H1 (cell line): ENCODE data around the gene IFI27L1. TPM values are rescaled to one million over a fixed set of nuclear protein-coding genes. Genes with fewer than 3 reads are reported as not detected.

Experiments
- CTCF ChIA-PET: fragments of 300-600 bp; sonication (Branson Sonifier 250); formaldehyde crosslinking; loops from one replicate; lab custom pipeline; 2021; ENCODE audit not compliant: partially characterized antibody; lab: Charles Lee
- POLR2A ChIA-PET: fragments of 300-600 bp; sonication (Branson Sonifier 250); formaldehyde crosslinking; loops from one replicate; lab custom pipeline; 2021; ENCODE audit warnings: inconsistent platforms; ENCODE audit not compliant: partially characterized antibody; lab: Charles Lee
- DNase-seq, 2 experiments: peaks; one replicate each; pipeline versions ENCODE4 v3.0.0 to v3.0.0-alpha.2; 2010 to 2022; ENCODE audit warnings: low spot score in 2 of 2, low read depth in 1 of 2, mixed read lengths in 1 of 2
- FAIRE-seq: peaks from 2 replicates; lab custom pipeline; 2011; peaks lifted over from hg19 to GRCh38; lab: Jason Lieb, UNC
- H2AFZ ChIP-seq: 2 replicates; pipeline ENCODE4 v1.8.1; 2012; ENCODE audit warnings: low read length, inconsistent platforms
- H2AK5ac ChIP-seq: 2 replicates; pipeline ENCODE4 v1.6.1; 2013; ENCODE audit warnings: low read depth, low read length
- H2BK120ac ChIP-seq: replicated peaks from 2 replicates; pipeline ENCODE3; 2013; ENCODE audit warnings: low read depth, low read length, inconsistent platforms
- H2BK12ac ChIP-seq: 2 replicates; pipeline ENCODE4 v1.6.1; 2013; ENCODE audit warnings: low read depth, low read length
- H2BK15ac ChIP-seq: 2 replicates; pipeline ENCODE4 v1.6.1; 2013; ENCODE audit warnings: low read length
- H2BK20ac ChIP-seq: 2 replicates; pipeline ENCODE4 v1.6.1; 2013; ENCODE audit warnings: low read length
- H2BK5ac ChIP-seq: 2 replicates; pipeline ENCODE4 v1.6.1; 2013; ENCODE audit warnings: low read depth, low read length
- H3K14ac ChIP-seq: 2 replicates; pipeline ENCODE4 v1.6.1; 2013; ENCODE audit warnings: inconsistent platforms; ENCODE audit not compliant: insufficient read length
- H3K18ac ChIP-seq: 2 replicates; pipeline ENCODE4 v1.6.1; 2013; ENCODE audit warnings: low read length; ENCODE audit errors: extremely low read depth
- H3K23ac ChIP-seq: 2 replicates; pipeline ENCODE4 v1.6.1; 2013; ENCODE audit warnings: inconsistent platforms; ENCODE audit not compliant: insufficient read length
- H3K23me2 ChIP-seq: 2 replicates; pipeline ENCODE4 v1.6.1; 2013; ENCODE audit warnings: low read depth, low read length
- H3K27ac ChIP-seq: 2 replicates; pipeline ENCODE4 v1.6.1; 2011; ENCODE audit warnings: low read depth, low read length, inconsistent platforms
- H3K27me3 ChIP-seq, 4 experiments: replicated peaks in 1 of 4; 1 replicate in 1 of 4; 2 replicates in 3 of 4; pipeline versions ENCODE4 v1.6.1 to v1.8.1; 2011 to 2013; ENCODE audit warnings: low read length in 3 of 4, mild to moderate bottlenecking in 3 of 4, inconsistent platforms in 2 of 4, mixed read lengths in 2 of 4, moderate library complexity in 1 of 4; ENCODE audit not compliant: control insufficient read depth in 3 of 4, insufficient read depth in 3 of 4; ENCODE audit errors: extremely low read depth in 1 of 4
- H3K36me3 ChIP-seq, 4 experiments: 2 replicates each; pipeline versions ENCODE4 v1.6.1 to v1.8.1; 2011 to 2013; ENCODE audit warnings: mild to moderate bottlenecking in 4 of 4, low read length in 3 of 4, moderate library complexity in 2 of 4, control low read depth in 1 of 4, inconsistent platforms in 1 of 4; ENCODE audit not compliant: insufficient read depth in 4 of 4, control insufficient read depth in 2 of 4
- H3K4ac ChIP-seq: replicated peaks from 2 replicates; pipeline ENCODE3; 2013; ENCODE audit warnings: low read length, low read depth, mixed read lengths, inconsistent platforms; ENCODE audit not compliant: insufficient read length
- H3K4me1 ChIP-seq, 4 experiments: replicated peaks in 1 of 4; 1 replicate in 1 of 4; 2 replicates in 3 of 4; pipeline versions ENCODE4 v1.6.1 to v1.8.1; 2011 to 2013; ENCODE audit warnings: low read length in 3 of 4, inconsistent platforms in 2 of 4, mixed read lengths in 1 of 4; ENCODE audit not compliant: insufficient read depth in 4 of 4, control insufficient read depth in 3 of 4
- H3K4me2 ChIP-seq, 2 experiments: 2 replicates each; pipeline versions ENCODE4 v1.6.1 to v1.8.1; 2011 to 2013; ENCODE audit warnings: low read depth in 2 of 2, low read length in 2 of 2, control low read depth in 1 of 2, inconsistent platforms in 1 of 2, mild to moderate bottlenecking in 1 of 2; ENCODE audit not compliant: insufficient read depth in 1 of 2
- H3K4me3 ChIP-seq, 4 experiments: fragments of 200-600, 300-600 bp in 1 of 4; sonication (generic), shearing (Covaris generic), sonication (Bioruptor Twin) in 1 of 4; 2 replicates each; pipeline versions ENCODE4 v1.5.1 to v1.8.1; 2011 to 2016; ENCODE audit warnings: low read length in 4 of 4, low read depth in 3 of 4, control low read depth in 2 of 4, inconsistent platforms in 2 of 4, mild to moderate bottlenecking in 2 of 4, mixed read lengths in 1 of 4, moderate library complexity in 1 of 4; ENCODE audit not compliant: insufficient read depth in 2 of 4; ENCODE audit errors: extremely low read depth in 1 of 4
- H3K56ac ChIP-seq: replicated peaks from 2 replicates; pipeline ENCODE3; 2013; ENCODE audit warnings: low read depth, mild to moderate bottlenecking, mixed read lengths, low read length, inconsistent platforms; ENCODE audit not compliant: insufficient read length
- H3K79me1 ChIP-seq: 2 replicates; pipeline ENCODE4 v1.6.1; 2013; ENCODE audit warnings: low read depth, low read length, control low read depth
- H3K79me2 ChIP-seq, 2 experiments: 2 replicates each; pipeline versions ENCODE4 v1.6.1 to v1.8.1; 2012 to 2013; ENCODE audit warnings: low read length in 2 of 2, mild to moderate bottlenecking in 2 of 2, inconsistent platforms in 1 of 2; ENCODE audit not compliant: insufficient read depth in 2 of 2, control insufficient read depth in 1 of 2
- H3K9ac ChIP-seq, 4 experiments: replicated peaks in 1 of 4; 1 replicate in 1 of 4; 2 replicates in 3 of 4; pipeline versions ENCODE4 v1.6.1 to v1.8.1; 2011 to 2013; ENCODE audit warnings: low read depth in 3 of 4, low read length in 3 of 4, control low read depth in 2 of 4, mild to moderate bottlenecking in 2 of 4, moderate library complexity in 2 of 4, inconsistent platforms in 1 of 4; ENCODE audit errors: extremely low read depth in 1 of 4
- H3K9me3 ChIP-seq, 2 experiments: 2 replicates each; pipeline versions ENCODE4 v1.6.1 to v1.8.1; 2012 to 2013; ENCODE audit warnings: mild to moderate bottlenecking in 2 of 2, moderate library complexity in 2 of 2, control low read depth in 1 of 2, inconsistent platforms in 1 of 2, low read depth in 1 of 2, low read length in 1 of 2, mixed read lengths in 1 of 2; ENCODE audit not compliant: insufficient read depth in 2 of 2
- H4K20me1 ChIP-seq, 2 experiments: replicated peaks in 1 of 2; 2 replicates each; pipeline versions ENCODE3 to v1.8.1; 2011 to 2013; ENCODE audit warnings: inconsistent platforms in 2 of 2, low read length in 2 of 2, mild to moderate bottlenecking in 1 of 2; ENCODE audit not compliant: insufficient read depth in 2 of 2, control insufficient read depth in 1 of 2
- H4K5ac ChIP-seq: 2 replicates; pipeline ENCODE4 v1.6.1; 2013; ENCODE audit warnings: low read length, low read depth, mixed read lengths, inconsistent platforms; ENCODE audit not compliant: insufficient read length
- H4K8ac ChIP-seq: 2 replicates; pipeline ENCODE4 v1.8.0; 2013; ENCODE audit warnings: mild to moderate bottlenecking, moderate library complexity, low read length, inconsistent platforms; ENCODE audit not compliant: insufficient read depth; ENCODE audit errors: extremely low read depth
- H4K91ac ChIP-seq: replicated peaks from 2 replicates; pipeline ENCODE3; 2013; ENCODE audit warnings: low read length, mixed read lengths, inconsistent platforms; ENCODE audit not compliant: insufficient read length
- TAF1 ChIP-seq: IDR thresholded peaks from 2 replicates; pipeline ENCODE4 v1.6.1; 2011; ENCODE audit warnings: mild to moderate bottlenecking, low read depth, low read length
- WGBS, 2 experiments: shearing (Covaris generic) in 1 of 2; methylation state at CpG; one replicate each; pipeline versions ENCODE4 v1.1.6 to v1.1.7; 2013 to 2015; ENCODE audit warnings: low lambda C conversion rate in 2 of 2, mixed read lengths in 2 of 2, inconsistent platforms in 1 of 2, low coverage in 1 of 2, missing lambda C conversion rate in 1 of 2; ENCODE audit not compliant: insufficient replicate concordance in 2 of 2, insufficient coverage in 1 of 2, insufficient read length in 1 of 2; ENCODE audit errors: extremely low coverage in 1 of 2, missing lambda C conversion rate in 1 of 2; 5-methylcytosine and 5-hydroxymethylcytosine counted together
- polyA plus RNA-seq, 7 experiments: library from polyadenylated mRNA; depleted of rRNA in 3 of 7; stranded (reverse) in 5 of 7; unstranded in 2 of 7; fragments of >200 nt in 5 of 7; fragments of 200-250 nt in 2 of 7; gene quantifications; 1 replicate in 5 of 7; 2 replicates in 1 of 7; 4 replicates in 1 of 7; pipeline versions ENCODE4 v1.2.1 to v1.2.3, GENCODE V29; 2011 to 2013; ENCODE audit warnings: missing spikeins in 2 of 7, mixed read lengths in 2 of 7
- total RNA-seq: library from RNA; stranded (reverse); fragmentation: NEBNext Ultra II Directional; extraction: Animal tissue kit (Norgen Biotek cat#: 25700); gene quantifications from 2 replicates; pipeline ENCODE4 v1.2.1, GENCODE V29; 2021

The IFI27L1 gene
- total and polyA plus RNA-seq, 2 of the 8 experiments (the other 6 are each of a cell fraction or from before 2014, with no cell fraction given), result 21.2 to 30.5 TPM

- Histone ChIP-seq H3K27me3 (no peaks in the 10 kb centered on the region), H3K23ac (no peak overlapping the region), H3K4me1 (peaks cover 5 to 17% (median 8%) of the 10 kb centered on the region in 4 experiments; a peak in 6 of 7 replicates), H4K5ac (no peak overlapping the region), H2BK20ac (no peak overlapping the region), H3K9me3 (peaks cover 5 to 8% of the 10 kb centered on the region in 2 experiments; a peak in 1 of 4 replicates), H2BK15ac (no peak overlapping the region), H4K91ac (no peak overlapping the region), H3K23me2 (no peaks in the 10 kb centered on the region), H4K8ac (no peak overlapping the region), H4K20me1 (no peaks in the 10 kb centered on the region), H2AK5ac (no peak overlapping the region), H3K36me3 (no peaks in the 10 kb centered on the region; a peak in 1 of 8 replicates), H3K79me1 (no peaks in the 10 kb centered on the region), H3K4me3 (no peak overlapping the region), H3K4me2 (no peak overlapping the region), H2AFZ (no peak overlapping the region), H3K18ac (no peak overlapping the region), H3K9ac (no peak overlapping the region), H3K14ac (no peak overlapping the region), H2BK5ac (no peak overlapping the region), H2BK120ac (no peak overlapping the region), H2BK12ac (no peak overlapping the region), H3K4ac (no peak overlapping the region), H3K79me2 (no peaks in the 10 kb centered on the region), H3K27ac (no peak overlapping the region), H3K56ac (no peak overlapping the region)
- WGBS, 2 experiments, result 81% methylated on average over 4 of the region's 4 CpGs; no CpG with 5 or more reads in 1 of the 2 experiments
- no peak for TF ChIP-seq TAF1
- ChIA-PET POLR2A (no interaction called here), CTCF (interaction anchor here (0.7 to 4.3 kb wide), 3 partner anchors 82 to 171 kb away, joined by 3 to 39 read pairs (median 15); no protein-coding TSS in a partner anchor)
- DNase-seq (peak in 1 of 2 experiments; percentile 3), FAIRE-seq (no peak)
Measured at GRCh38 chr14:94135476-94135875, 54.4 kb downstream of the IFI27L1 start.
